ENCODE results near the gene F11R.

DNA sequence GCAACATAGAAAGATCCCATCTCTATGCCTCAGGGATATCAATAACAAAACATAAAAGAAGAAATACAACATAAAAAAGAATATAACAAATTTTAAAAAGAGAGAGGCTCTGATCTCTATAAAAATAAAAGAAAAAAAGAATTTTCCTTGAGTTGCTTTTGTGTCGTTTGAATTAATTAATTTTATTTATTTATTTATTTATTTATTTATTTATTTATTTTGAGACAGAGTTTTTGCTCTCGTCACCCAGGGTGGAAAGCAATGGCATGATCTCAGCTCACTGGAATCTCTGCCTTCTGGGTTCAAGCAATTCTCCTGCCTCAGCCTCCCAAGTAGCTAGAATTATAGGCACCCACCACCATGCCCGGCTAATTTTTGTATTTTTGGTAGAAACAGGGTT is 8.5 kb downstream of the F11R start:
- TF ChIP-seq L3MBTL2 (conservative IDR thresholded peaks at IDR 0.05) (no peak), CTBP1 (IDR thresholded peaks at IDR 0.05; ENCODE audit: borderline replicate concordance) (no peak), SP1 (IDR thresholded peaks at IDR 0.05) (no peak), SUZ12 (IDR thresholded peaks at IDR 0.05) (no peak), FOXK2 (IDR thresholded peaks at IDR 0.05) (no peak), HDGF (IDR thresholded peaks at IDR 0.05; ENCODE audit: borderline replicate concordance) (no peak), TARDBP (IDR thresholded peaks at IDR 0.05) (no peak)

Data from HEK293T (cell line).